ENCODE data around the gene CMTM1.

CMTM1 gene, protein sequence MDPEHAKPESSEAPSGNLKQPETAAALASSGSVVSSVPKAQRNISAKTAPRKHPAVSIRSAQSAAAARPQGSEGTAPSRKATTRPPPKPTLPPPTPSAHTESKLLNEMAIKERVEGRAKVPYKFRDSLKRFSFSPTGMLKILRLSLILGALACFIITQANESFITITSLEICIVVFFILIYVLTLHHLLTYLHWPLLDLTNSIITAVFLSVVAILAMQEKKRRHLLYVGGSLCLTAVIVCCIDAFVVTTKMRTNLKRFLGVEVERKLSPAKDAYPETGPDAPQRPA

DNA sequence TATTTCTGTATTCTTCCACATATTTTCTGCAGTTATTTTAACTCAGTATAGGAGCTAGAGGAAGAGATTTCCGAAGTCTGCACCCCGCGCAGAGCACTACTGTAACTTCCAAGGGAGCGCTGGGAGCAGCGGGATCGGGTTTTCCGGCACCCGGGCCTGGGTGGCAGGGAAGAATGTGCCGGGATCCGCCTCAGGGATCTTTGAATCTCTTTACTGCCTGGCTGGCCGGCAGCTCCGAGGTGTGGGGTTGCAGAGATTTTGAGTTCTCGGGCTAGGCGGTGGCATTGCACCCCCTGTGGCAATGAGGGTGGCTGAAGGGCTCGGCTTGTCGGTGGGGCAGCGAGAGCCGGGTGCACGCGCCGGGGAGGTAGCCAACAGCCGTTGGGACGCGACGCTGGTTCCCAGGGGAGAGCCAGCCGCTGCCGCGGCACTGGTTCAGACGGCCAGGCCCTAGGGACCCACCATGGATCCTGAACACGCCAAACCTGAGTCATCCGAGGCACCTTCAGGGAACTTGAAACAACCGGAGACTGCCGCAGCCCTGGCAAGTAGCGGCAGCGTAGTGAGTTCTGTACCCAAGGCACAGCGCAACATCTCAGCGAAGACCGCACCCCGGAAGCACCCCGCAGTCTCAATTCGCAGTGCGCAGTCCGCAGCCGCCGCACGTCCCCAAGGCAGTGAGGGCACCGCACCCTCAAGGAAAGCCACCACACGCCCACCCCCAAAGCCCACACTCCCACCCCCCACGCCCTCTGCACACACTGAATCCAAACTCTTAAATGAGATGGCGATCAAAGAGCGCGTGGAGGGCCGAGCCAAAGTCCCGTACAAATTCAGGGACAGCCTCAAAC, at the start of gene CMTM1:
Gene CMTM1 (plus strand): TSS at position 389 of the 851 bp plus-strand sequence. CDS start 75 bp downstream, at position 464.
- CTCF ChIA-PET, result no interaction called here

DNA sequence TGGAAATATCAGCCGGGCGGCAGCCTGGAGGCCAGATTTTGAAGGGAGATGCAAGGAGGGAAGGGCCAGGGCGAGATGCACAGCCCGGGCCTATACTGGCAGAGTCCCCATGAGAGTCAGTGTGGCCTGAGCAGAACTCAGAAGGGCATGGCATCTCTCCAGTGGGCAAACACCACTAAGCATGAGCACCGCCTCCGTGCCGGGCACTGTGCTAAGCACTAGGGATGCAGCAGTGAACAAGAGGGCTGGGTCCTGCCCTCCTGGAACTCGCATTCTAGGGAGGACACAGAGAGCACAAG, 49.8 kb upstream of the CMTM1 start:
- ChIA-PET POLR2A (ENCODE audit: low non-redundant PET) (no interaction called here), CTCF (no interaction called here)
- TF ChIP-seq, protein P1, sequence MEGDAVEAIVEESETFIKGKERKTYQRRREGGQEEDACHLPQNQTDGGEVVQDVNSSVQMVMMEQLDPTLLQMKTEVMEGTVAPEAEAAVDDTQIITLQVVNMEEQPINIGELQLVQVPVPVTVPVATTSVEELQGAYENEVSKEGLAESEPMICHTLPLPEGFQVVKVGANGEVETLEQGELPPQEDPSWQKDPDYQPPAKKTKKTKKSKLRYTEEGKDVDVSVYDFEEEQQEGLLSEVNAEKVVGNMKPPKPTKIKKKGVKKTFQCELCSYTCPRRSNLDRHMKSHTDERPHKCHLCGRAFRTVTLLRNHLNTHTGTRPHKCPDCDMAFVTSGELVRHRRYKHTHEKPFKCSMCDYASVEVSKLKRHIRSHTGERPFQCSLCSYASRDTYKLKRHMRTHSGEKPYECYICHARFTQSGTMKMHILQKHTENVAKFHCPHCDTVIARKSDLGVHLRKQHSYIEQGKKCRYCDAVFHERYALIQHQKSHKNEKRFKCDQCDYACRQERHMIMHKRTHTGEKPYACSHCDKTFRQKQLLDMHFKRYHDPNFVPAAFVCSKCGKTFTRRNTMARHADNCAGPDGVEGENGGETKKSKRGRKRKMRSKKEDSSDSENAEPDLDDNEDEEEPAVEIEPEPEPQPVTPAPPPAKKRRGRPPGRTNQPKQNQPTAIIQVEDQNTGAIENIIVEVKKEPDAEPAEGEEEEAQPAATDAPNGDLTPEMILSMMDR (conservative IDR thresholded peaks at IDR 0.05; ENCODE audit: low read depth), result no peak
- peak overlapping the region; percentile 85 for H3K27ac ChIP-seq
- no peak for DNase-seq (ENCODE audit: low spot score)

More for the DNA sequence above, at the start of gene CMTM1:
- no peak within 1 kb of the TSS for H3K27ac ChIP-seq
- POLR2A ChIA-PET (ENCODE audit: low non-redundant PET), result no interaction called here
- TF ChIP-seq, protein P1 (conservative IDR thresholded peaks at IDR 0.05; ENCODE audit: low read depth), result no peak
- DNase-seq (ENCODE audit: low spot score), result no peak

DNA sequence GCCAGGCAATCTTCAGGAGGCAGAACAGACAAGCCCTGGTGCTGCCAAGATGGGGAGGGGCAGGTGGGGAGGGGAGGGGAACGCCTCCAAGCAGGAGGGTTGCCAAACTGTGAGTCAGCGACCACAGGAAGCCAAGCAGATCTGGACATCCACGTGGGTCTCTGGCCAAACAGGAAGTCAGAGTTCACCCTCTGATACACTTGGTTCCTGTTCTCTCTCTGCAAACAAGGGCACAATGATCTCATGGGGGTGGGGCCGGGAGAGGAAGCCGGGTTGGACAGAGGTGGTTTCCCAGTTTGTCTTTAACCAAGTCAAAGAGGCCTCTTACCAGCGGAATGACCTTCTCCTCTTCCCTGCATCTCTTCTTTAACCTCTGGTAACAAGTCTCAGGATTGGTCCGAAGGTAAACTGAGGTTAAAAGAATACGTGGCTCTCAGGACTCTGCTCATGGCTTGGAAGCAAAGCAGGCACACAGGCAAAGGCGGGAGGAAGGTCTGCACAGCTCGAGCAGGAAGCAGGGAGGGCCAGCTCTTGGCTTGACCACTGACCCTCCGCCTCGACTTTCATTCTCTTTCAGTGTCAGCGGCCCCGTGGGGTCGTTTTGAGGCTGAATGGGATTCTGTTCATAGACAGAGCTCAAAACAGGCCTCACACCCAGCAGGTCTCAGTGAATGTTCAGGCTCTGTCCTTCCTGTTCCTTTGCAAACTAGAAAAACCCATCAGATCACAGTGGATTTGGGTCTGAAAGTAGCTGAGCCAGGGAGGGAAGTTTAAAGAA, 49.2 kb upstream of the CMTM1 start:
- peak; percentile 96 for DNase-seq (ENCODE audit: low spot score)
- ChIA-PET CTCF (interaction anchor here (0.6 kb wide), 2 partner anchors 10 to 57 kb away, joined by 3 read pairs; no protein-coding TSS in a partner anchor), POLR2A (ENCODE audit: low non-redundant PET) (no interaction called here)
- peak overlapping the region; percentile 85 for H3K27ac ChIP-seq
- TF ChIP-seq, protein P1 (conservative IDR thresholded peaks at IDR 0.05; ENCODE audit: low read depth), result no peak

DNA sequence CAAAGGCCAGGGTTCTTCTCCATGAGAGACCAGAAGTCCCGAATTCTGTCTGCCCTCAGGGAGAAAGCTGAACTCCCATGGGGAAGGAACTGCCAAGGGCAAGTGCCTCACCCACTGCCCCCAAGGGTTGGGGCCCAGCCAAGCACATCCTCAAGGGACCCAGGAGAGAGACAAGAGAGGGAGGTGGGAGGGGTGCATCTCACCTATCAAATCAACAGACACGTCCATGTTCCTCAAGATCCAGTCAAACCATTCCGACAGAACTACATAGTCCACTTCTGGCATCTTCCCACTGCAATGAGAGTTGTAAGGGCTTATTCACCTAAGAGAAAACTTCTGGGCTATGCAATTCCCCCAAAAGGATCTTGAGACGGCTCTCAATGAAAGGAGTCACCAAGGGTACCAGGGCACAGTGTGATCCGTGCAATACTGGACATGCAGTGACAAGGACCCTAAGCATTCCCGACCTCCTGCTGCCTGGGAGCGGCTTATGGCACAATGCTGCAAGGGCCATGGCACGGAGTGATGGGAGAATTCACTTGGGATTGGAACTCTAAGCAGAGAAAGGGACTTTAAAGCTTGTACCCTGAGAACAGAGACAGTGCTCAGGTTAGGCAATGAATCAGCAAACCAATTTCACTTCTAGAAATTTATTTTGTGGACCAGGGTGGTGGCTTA, 48.5 kb upstream of the CMTM1 start:
- TF ChIP-seq, protein P1 (conservative IDR thresholded peaks at IDR 0.05; ENCODE audit: low read depth), result no peak
- ChIA-PET CTCF (interaction anchor here (0.6 kb wide), 1 partner anchor 56 kb away, joined by 3 read pairs; no protein-coding TSS in a partner anchor), POLR2A (ENCODE audit: low non-redundant PET) (no interaction called here)
- no peak for DNase-seq (ENCODE audit: low spot score)
- H3K27ac ChIP-seq, result peak overlapping the region; percentile 85

DNA sequence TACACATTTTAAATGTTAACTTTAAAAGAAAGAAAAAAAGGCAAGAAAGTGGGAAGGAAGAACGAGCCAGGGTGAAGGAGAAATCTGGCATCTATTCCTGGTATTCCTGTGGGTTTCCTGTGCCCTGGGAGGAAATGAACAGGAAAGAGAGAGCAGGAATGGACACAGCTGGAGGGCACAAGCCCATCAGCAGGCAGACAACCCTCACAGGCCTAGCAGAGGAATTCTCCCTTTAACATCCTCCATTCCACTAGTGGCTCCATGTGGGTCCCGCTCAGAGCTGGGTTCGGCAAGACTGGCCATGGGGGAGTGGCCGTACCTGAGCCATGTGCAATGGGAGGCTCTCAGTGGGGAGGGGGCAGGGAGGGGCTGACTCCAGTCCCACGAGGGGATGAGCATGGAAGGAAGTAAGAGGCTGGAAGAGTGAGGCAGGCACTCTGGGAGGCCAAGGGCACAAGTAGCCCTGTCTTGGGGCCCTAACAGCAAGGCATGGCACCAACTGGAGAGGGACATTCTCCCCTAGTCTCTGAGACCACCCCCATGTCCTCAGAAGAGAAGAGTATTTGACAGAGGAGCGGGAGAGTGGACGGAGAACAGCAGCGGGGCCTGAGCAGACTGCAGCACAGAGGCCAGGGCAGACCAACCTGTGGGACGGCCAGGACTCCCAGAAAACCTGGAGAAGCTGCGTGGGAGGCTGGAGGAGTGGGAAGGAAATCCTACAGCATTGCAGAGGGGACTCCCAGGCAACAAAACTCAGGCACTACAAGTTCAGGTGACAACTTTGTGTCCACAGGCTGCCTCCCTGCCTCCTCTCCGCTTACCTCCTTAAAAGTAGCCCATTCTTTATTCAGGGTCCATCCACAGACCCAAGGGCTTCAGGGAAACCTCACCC, 46.5 kb upstream of the CMTM1 start:
- TF ChIP-seq, protein P1 (conservative IDR thresholded peaks at IDR 0.05; ENCODE audit: low read depth), result no peak
- ChIA-PET POLR2A (ENCODE audit: low non-redundant PET) (no interaction called here), CTCF (no interaction called here)
- peak overlapping the region; percentile 11; the same call in 1 of the 2 replicates for H3K27ac ChIP-seq
- DNase-seq (ENCODE audit: low spot score), result no peak

Data from RWPE1 (cell line).